Smooth muscle cell (in vitro differentiated cells): ENCODE data around the gene ACER3. TPM values are rescaled to one million over a fixed set of nuclear protein-coding genes. Genes with fewer than 3 reads are reported as not detected.

Experiments used
- DNase-seq: peaks from one replicate; lab custom pipeline; 2025; ENCODE audit not compliant: unreplicated experiment; lab: John Stamatoyannopoulos, UW
- H2AFZ ChIP-seq: fragments of 200-600 bp; sonication (generic); 2 replicates; pipeline ENCODE4 v1.6.0; 2016; ENCODE audit warnings: antibody characterized with exemption, low read depth, mild to moderate bottlenecking
- H3F3A ChIP-seq: fragments of 200-600 bp; sonication (generic); 2 replicates; pipeline ENCODE4 v1.6.0; 2017; ENCODE audit warnings: antibody characterized with exemption, low read depth
- H3K27ac ChIP-seq: fragments of 200-600 bp; sonication (generic); 2 replicates; pipeline ENCODE4 v1.5.1; 2016; ENCODE audit warnings: low read depth, mild to moderate bottlenecking
- H3K27me3 ChIP-seq: fragments of 200-600 bp; sonication (generic); 2 replicates; pipeline ENCODE4 v1.6.1; 2016; ENCODE audit warnings: low read depth, mild to moderate bottlenecking
- H3K36me3 ChIP-seq: fragments of 200-600 bp; sonication (generic); 2 replicates; pipeline ENCODE4 v1.5.1; 2016; ENCODE audit warnings: low read depth
- H3K4me1 ChIP-seq: fragments of 200-600 bp; sonication (generic); 2 replicates; pipeline ENCODE4 v1.5.1; 2016; ENCODE audit warnings: low read depth
- H3K4me2 ChIP-seq: fragments of 200-600 bp; sonication (generic); 2 replicates; pipeline ENCODE4 v1.6.0; 2016; ENCODE audit warnings: mild to moderate bottlenecking
- H3K4me3 ChIP-seq: fragments of 200-600 bp; sonication (generic); 2 replicates; pipeline ENCODE4 v1.5.1; 2016; ENCODE audit warnings: mild to moderate bottlenecking
- H3K79me2 ChIP-seq: fragments of 200-600 bp; sonication (generic); 2 replicates; pipeline ENCODE4 v1.6.0; 2016; ENCODE audit warnings: low read depth, mild to moderate bottlenecking
- H3K9ac ChIP-seq: fragments of 200-600 bp; sonication (generic); 2 replicates; pipeline ENCODE4 v1.6.0; 2016; ENCODE audit warnings: low read depth
- H3K9me3 ChIP-seq: fragments of 200-600 bp; sonication (generic); replicated peaks from 2 replicates; pipeline ENCODE4 v1.5.1; 2016; ENCODE audit warnings: low read depth
- H4K20me1 ChIP-seq: fragments of 200-600 bp; sonication (generic); 2 replicates; pipeline ENCODE4 v1.6.0; 2016; ENCODE audit warnings: low read depth
- WGBS: methylation state at CpG from one replicate; pipeline ENCODE4 v1.1.7; 2016; ENCODE audit warnings: low lambda C conversion rate; 5-methylcytosine and 5-hydroxymethylcytosine counted together
- polyA plus RNA-seq: library from polyadenylated mRNA; unstranded; fragments of >200 nt; fragmentation: Nextera tagmentation; extraction: Ambion mirVana; gene quantifications from 2 replicates; pipeline ENCODE4 v1.2.1, GENCODE V29; 2016
- total RNA-seq: library from RNA; depleted of rRNA; stranded (reverse); fragments of >200 nt; gene quantifications from 2 replicates; pipeline ENCODE4 v1.2.3, GENCODE V29; 2014
- TF ChIP-seq, protein P1 (sequence below): fragments of 200-600 bp; sonication (generic); IDR thresholded peaks from 2 replicates; pipeline ENCODE4 v1.5.1; 2017; ENCODE audit warnings: borderline replicate concordance, mild to moderate bottlenecking, antibody characterized with exemption; ENCODE audit not compliant: insufficient read depth, poor library complexity, severe bottlenecking

ACER3 gene
- total and polyA plus RNA-seq, 2 experiments from 2014 or later, result 14.0 to 16.8 TPM

DNA sequence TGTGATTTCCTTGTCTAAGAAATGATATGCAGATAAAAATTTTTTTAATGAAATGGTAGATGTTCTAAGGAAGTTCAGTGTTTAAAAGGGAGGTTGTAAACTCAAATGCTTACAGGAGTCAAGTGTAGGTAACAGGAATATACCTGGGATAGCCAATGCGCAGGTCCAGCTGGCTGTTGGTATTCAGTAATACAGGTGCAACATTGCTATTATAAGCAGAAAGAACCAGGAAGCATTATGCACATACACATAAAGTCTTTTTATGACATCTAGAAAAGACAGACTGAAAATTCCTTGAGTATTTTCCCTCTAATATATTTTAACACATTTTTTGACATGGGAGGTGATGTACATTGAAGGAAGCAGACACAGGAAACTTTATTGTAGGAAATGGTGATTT is 129.9 kb downstream of the ACER3 start:
- DNase-seq, result no peak
- H3K4me2 ChIP-seq, result no peak overlapping the region
- TF ChIP-seq, protein P1, sequence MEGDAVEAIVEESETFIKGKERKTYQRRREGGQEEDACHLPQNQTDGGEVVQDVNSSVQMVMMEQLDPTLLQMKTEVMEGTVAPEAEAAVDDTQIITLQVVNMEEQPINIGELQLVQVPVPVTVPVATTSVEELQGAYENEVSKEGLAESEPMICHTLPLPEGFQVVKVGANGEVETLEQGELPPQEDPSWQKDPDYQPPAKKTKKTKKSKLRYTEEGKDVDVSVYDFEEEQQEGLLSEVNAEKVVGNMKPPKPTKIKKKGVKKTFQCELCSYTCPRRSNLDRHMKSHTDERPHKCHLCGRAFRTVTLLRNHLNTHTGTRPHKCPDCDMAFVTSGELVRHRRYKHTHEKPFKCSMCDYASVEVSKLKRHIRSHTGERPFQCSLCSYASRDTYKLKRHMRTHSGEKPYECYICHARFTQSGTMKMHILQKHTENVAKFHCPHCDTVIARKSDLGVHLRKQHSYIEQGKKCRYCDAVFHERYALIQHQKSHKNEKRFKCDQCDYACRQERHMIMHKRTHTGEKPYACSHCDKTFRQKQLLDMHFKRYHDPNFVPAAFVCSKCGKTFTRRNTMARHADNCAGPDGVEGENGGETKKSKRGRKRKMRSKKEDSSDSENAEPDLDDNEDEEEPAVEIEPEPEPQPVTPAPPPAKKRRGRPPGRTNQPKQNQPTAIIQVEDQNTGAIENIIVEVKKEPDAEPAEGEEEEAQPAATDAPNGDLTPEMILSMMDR, result no peak
- no peaks in the 10 kb centered on the region for H3K27me3 ChIP-seq
- no peak overlapping the region for H3K27ac ChIP-seq
- no peaks in the 10 kb centered on the region for H4K20me1 ChIP-seq
- no peaks in the 10 kb centered on the region for H3F3A ChIP-seq
- no peak overlapping the region for H3K9ac ChIP-seq
- 100% methylated on average over 1 of the region's 1 CpG for WGBS
- no peak overlapping the region for H3K4me3 ChIP-seq
- no peaks in the 10 kb centered on the region for H3K4me1 ChIP-seq
- H2AFZ ChIP-seq, result no peak overlapping the region
- H3K36me3 ChIP-seq, result no peaks in the 10 kb centered on the region
- H3K9me3 ChIP-seq, result no peaks in the 10 kb centered on the region
- no peaks in the 10 kb centered on the region for H3K79me2 ChIP-seq

DNA sequence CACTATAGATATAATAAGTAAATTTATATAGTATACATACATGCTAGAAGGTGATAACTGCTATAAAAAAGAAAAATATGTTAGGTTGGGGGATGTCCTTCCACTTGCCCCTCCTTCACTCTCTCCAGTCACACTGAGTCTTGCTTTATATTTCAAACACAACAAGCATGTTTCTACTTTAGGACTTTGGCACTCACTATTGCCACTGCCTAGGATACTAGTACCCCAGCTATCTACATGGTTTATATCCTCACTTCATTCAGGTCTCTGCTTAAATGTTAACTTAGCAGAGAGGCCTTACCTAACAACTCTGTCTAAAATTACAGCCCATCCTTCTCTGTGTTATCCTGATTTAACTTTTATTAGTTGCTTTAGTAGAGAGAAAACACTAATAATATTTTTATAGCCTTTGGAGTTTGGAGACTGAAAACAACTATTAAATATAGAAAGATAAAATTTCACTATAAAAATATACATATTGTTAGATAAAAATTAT is 134.4 kb downstream of the ACER3 start:
- no peak overlapping the region for H3K4me2 ChIP-seq
- no peaks in the 10 kb centered on the region for H3F3A ChIP-seq
- no peak for DNase-seq
- no peak overlapping the region for H3K4me3 ChIP-seq
- H4K20me1 ChIP-seq, result no peaks in the 10 kb centered on the region
- H3K4me1 ChIP-seq, result no peaks in the 10 kb centered on the region
- no peaks in the 10 kb centered on the region for H3K9me3 ChIP-seq
- no peaks in the 10 kb centered on the region for H3K27me3 ChIP-seq
- H3K36me3 ChIP-seq, result no peaks in the 10 kb centered on the region
- no peak overlapping the region for H3K27ac ChIP-seq
- TF ChIP-seq, protein P1, result no peak
- no peak overlapping the region for H2AFZ ChIP-seq
- no peaks in the 10 kb centered on the region for H3K79me2 ChIP-seq
- no peak overlapping the region for H3K9ac ChIP-seq

DNA sequence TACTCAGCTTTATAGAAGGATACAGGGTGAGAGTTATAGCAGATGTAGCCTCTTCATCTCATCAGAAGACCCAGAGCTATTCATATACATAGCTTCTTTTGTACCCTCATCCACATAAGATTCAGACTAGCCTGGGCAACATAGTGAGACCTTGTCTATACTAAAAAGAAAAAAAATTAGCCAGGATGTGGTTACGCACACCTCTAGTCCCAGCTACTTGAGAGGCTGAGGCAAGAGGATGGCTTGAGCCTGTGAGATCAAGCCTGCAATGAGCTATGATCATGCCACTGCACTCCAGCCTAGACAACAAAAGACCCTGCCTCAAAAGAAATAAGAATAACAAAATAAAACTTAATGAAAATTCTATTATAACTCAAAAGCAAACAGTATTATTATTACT is 136.8 kb downstream of the ACER3 start:
- no peaks in the 10 kb centered on the region for H3K9me3 ChIP-seq
- no peaks in the 10 kb centered on the region for H3F3A ChIP-seq
- H3K4me1 ChIP-seq, result no peaks in the 10 kb centered on the region
- TF ChIP-seq, protein P1, result no peak
- no peak overlapping the region for H2AFZ ChIP-seq
- no peak overlapping the region for H3K4me2 ChIP-seq
- no peak for DNase-seq
- no peaks in the 10 kb centered on the region for H3K27me3 ChIP-seq
- H3K79me2 ChIP-seq, result no peaks in the 10 kb centered on the region
- H4K20me1 ChIP-seq, result no peaks in the 10 kb centered on the region
- no peak overlapping the region for H3K27ac ChIP-seq
- H3K4me3 ChIP-seq, result no peak overlapping the region
- no peak overlapping the region for H3K9ac ChIP-seq
- no peaks in the 10 kb centered on the region for H3K36me3 ChIP-seq
- WGBS, result 95% methylated on average over 1 of the region's 1 CpG

DNA sequence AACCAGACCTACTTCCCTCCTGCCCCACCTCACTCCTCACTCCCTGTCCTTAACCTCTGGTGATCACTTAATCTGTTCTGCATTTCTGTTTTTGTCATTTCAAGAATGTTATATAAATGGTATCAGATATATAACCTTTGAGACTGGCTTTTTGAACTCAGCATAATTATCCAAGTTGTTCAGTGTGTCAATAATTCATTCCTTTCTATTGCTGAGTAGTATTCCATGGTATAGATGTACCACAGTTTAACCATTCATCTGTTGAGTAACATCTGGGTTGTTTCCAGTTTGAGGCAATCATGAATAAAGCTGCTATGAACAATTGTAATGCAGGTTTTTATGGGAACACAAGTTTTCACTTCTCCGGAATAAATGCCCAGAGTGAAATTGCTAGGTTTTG is 138.9 kb downstream of the ACER3 start:
- TF ChIP-seq, protein P1, result no peak
- WGBS, result 100% methylated on average over 1 of the region's 1 CpG
- no peaks in the 10 kb centered on the region for H3F3A ChIP-seq
- H3K36me3 ChIP-seq, result no peaks in the 10 kb centered on the region
- no peaks in the 10 kb centered on the region for H3K27me3 ChIP-seq
- H3K9me3 ChIP-seq, result no peaks in the 10 kb centered on the region
- no peak overlapping the region for H3K27ac ChIP-seq
- no peak overlapping the region for H2AFZ ChIP-seq
- no peak for DNase-seq
- no peaks in the 10 kb centered on the region for H4K20me1 ChIP-seq
- no peak overlapping the region for H3K9ac ChIP-seq
- H3K79me2 ChIP-seq, result no peaks in the 10 kb centered on the region
- H3K4me1 ChIP-seq, result no peaks in the 10 kb centered on the region
- no peak overlapping the region for H3K4me2 ChIP-seq
- H3K4me3 ChIP-seq, result no peak overlapping the region
